Vagina (tissue), 2 donors: ENCODE data around the gene KRT74. TPM values are rescaled to one million over a fixed set of nuclear protein-coding genes. Genes with fewer than 3 reads are reported as not detected.
A peak's percentile ranks its signal among the peaks of the same experiment; 100 is the strongest.

Experiments used
- DNase-seq, 2 donors: peaks; one replicate each; pipeline ENCODE4 v3.0.0-alpha.2; 2017; ENCODE audit errors: extremely low spot score in 2 of 2
- H3K27ac ChIP-seq: fragments of 200-600 bp; sonication (generic); one replicate; pipeline ENCODE4 v1.5.1; 2019
- H3K27me3 ChIP-seq: fragments of 200-600 bp; sonication (generic); one replicate; pipeline ENCODE4 v1.5.1; 2019
- H3K36me3 ChIP-seq, 2 donors: fragments of 200-600 bp; sonication (generic); one replicate each; pipeline ENCODE4 v1.5.1; 2017 to 2019
- H3K4me1 ChIP-seq: fragments of 200-600 bp; sonication (generic); one replicate; pipeline ENCODE4 v1.5.1; 2019
- H3K4me3 ChIP-seq, 2 donors: fragments of 200-600 bp; sonication (generic); 1 replicate in 1 of 2; 2 replicates in 1 of 2; pipeline ENCODE4 v1.5.1; 2016 to 2019
- H3K9me3 ChIP-seq: fragments of 200-600 bp; sonication (generic); one replicate; pipeline ENCODE4 v1.5.1; 2019
- CTCF ChIP-seq, 3 experiments: fragments of 450-650 bp in 2 of 3; fragments of 200-600 bp in 1 of 3; sonication (generic) in 1 of 3; IDR thresholded peaks; one replicate each; pipeline ENCODE4 v1.5.1; 2017 to 2019; ENCODE audit warnings: antibody characterized with exemption in 3 of 3, mild to moderate bottlenecking in 2 of 3, moderate library complexity in 2 of 3
- POLR2A ChIP-seq, 2 donors: fragments of 450-650 bp; IDR thresholded peaks; one replicate each; pipeline ENCODE4 v1.6.1; 2017; ENCODE audit warnings: antibody characterized with exemption in 2 of 2, mild to moderate bottlenecking in 2 of 2, moderate library complexity in 2 of 2
- POLR2AphosphoS5 ChIP-seq, 2 donors: sonication (generic); formaldehyde crosslinking; IDR thresholded peaks; one replicate each; pipeline ENCODE4 v1.9.0; 2017; ENCODE audit warnings: antibody characterized with exemption in 2 of 2, mild to moderate bottlenecking in 2 of 2, low read depth in 1 of 2; ENCODE audit not compliant: insufficient read depth in 1 of 2
- intact Hi-C: fragments of 100-400 bp; cut with DNase I; formaldehyde crosslinking; loops from one replicate; pipeline ENCODE4 v1.15.1; 2023
- total RNA-seq: library from RNA; depleted of rRNA; stranded (reverse); fragments of >200 nt; gene quantifications from one replicate; pipeline ENCODE4 v1.2.3, GENCODE V29; 2016

The KRT74 gene
- total RNA-seq, 1 donor from 2014 or later: not detected

- intact Hi-C loops: no loop called here
- Histone ChIP-seq H3K4me3 (no peak overlapping the region), H3K4me1 (peaks cover 24% of the 10 kb centered on the region), H3K36me3 (no peaks in the 10 kb centered on the region), H3K27ac (no peak overlapping the region), H3K27me3 (no peaks in the 10 kb centered on the region), H3K9me3 (no peaks in the 10 kb centered on the region)
- DNase-seq: peak in 1 of 2 donors; percentile 79
- no peak for TF ChIP-seq CTCF (IDR thresholded peaks at IDR 0.05)
- no peak for TF ChIP-seq POLR2AphosphoS5 (IDR thresholded peaks at IDR 0.05; ENCODE audit: insufficient read depth in 1 of 2, low read depth in 1 of 2)
These were observed 47.1 kb downstream of the KRT74 start for GRCh38 chr12:52526511-52526951.

- peaks cover 24% of the 10 kb centered on the region for H3K4me1 ChIP-seq
- intact Hi-C loops: no loop called here
- DNase-seq: peak; percentile 83 to 85
These were observed 47.8 kb downstream of the KRT74 start for GRCh38 chr12:52525661-52526499.

GRCh38 chr12:52524898-52525591 is 48.6 kb downstream of the KRT74 start:
- H3K4me3 ChIP-seq: no peak overlapping the region
- H3K4me1 ChIP-seq: peaks cover 24% of the 10 kb centered on the region
- no peaks in the 10 kb centered on the region for H3K27me3 ChIP-seq
- no peaks in the 10 kb centered on the region for H3K36me3 ChIP-seq
- H3K27ac ChIP-seq: peak overlapping the region; percentile 44
- intact Hi-C loops: no loop called here
- H3K9me3 ChIP-seq: no peaks in the 10 kb centered on the region
- peak in 1 of 2 donors; percentile 88 for DNase-seq
- no peak for TF ChIP-seq CTCF (IDR thresholded peaks at IDR 0.05)
- TF ChIP-seq POLR2AphosphoS5 (IDR thresholded peaks at IDR 0.05; ENCODE audit: insufficient read depth in 1 of 2, low read depth in 1 of 2): no peak
- TF ChIP-seq POLR2A (IDR thresholded peaks at IDR 0.05): no peak

More at GRCh38 chr12:52525661-52526499, 47.8 kb downstream of the KRT74 start:
- Histone ChIP-seq H3K27ac (peak overlapping the region; percentile 44), H3K4me3 (no peak overlapping the region), H3K36me3 (no peaks in the 10 kb centered on the region), H3K27me3 (no peaks in the 10 kb centered on the region), H3K9me3 (no peaks in the 10 kb centered on the region)
- no peak for TF ChIP-seq POLR2A (IDR thresholded peaks at IDR 0.05)
- no peak for TF ChIP-seq CTCF (IDR thresholded peaks at IDR 0.05)
- no peak for TF ChIP-seq POLR2AphosphoS5 (IDR thresholded peaks at IDR 0.05; ENCODE audit: insufficient read depth in 1 of 2, low read depth in 1 of 2)

GRCh38 chr12:52524241-52524897 is 49.3 kb downstream of the KRT74 start:
- H3K36me3 ChIP-seq: no peaks in the 10 kb centered on the region
- H3K9me3 ChIP-seq: no peaks in the 10 kb centered on the region
- H3K27me3 ChIP-seq: no peaks in the 10 kb centered on the region
- no peak overlapping the region for H3K27ac ChIP-seq
- no peak overlapping the region for H3K4me3 ChIP-seq
- H3K4me1 ChIP-seq: peaks cover 24% of the 10 kb centered on the region
- TF ChIP-seq POLR2AphosphoS5 (IDR thresholded peaks at IDR 0.05; ENCODE audit: insufficient read depth in 1 of 2, low read depth in 1 of 2): no peak
- TF ChIP-seq CTCF (IDR thresholded peaks at IDR 0.05): no peak
- no peak for TF ChIP-seq POLR2A (IDR thresholded peaks at IDR 0.05)
- DNase-seq: peak; percentile 87 to 91
- intact Hi-C loops: no loop called here
